ENCODE measurements around the gene MAPK12. TPM values are rescaled to one million over a fixed set of nuclear protein-coding genes. Genes with fewer than 3 reads are reported as not detected.
A peak's percentile ranks its signal among the peaks of the same experiment; 100 is the strongest.
"Not testable (repeated sequence)": the region's sequence is repeated elsewhere in the genome, so short reads cannot be mapped to it uniquely, and the experiment has no call there.

Gene MAPK12
- polyA plus RNA-seq, 4 donors, result 0.45 to 7.1 (median 3.6) TPM

GRCh38 chr22:50274771-50275170 is 13.3 kb upstream of the MAPK12 start:
- Histone ChIP-seq H3K27ac (ENCODE audit: low read depth in 1 of 3, low read length in 2 of 3) (no peak overlapping the region), H3K27me3 (ENCODE audit: control insufficient read depth in 3 of 3, insufficient read depth in 3 of 3, low read length in 3 of 3) (peaks cover 0 to 14% (median 0%) of the 10 kb centered on the region in 3 donors), H3K4me1 (ENCODE audit: control insufficient read depth in 3 of 3, insufficient read depth in 2 of 3, low read depth in 1 of 3, low read length in 2 of 3) (peaks cover 2 to 13% (median 5%) of the 10 kb centered on the region in 3 donors), H3K9me3 (ENCODE audit: control insufficient read depth in 2 of 2, insufficient read depth in 1 of 2, low read depth in 1 of 2, low read length in 1 of 2) (no peaks in the 10 kb centered on the region), H3K36me3 (ENCODE audit: control insufficient read depth in 3 of 3, insufficient read depth in 2 of 3, low read depth in 1 of 3, low read length in 3 of 3) (peaks cover 12 to 61% (median 22%) of the 10 kb centered on the region in 3 donors), H3K4me3 (ENCODE audit: low read depth in 1 of 3, low read length in 3 of 3) (no peak overlapping the region)
- FAIRE-seq (no peak), DNase-seq (no peak)
- WGBS, 3 donors, result 63 to 70% (median 66%) methylated on average over 7 of the region's 7 CpGs

DNA sequence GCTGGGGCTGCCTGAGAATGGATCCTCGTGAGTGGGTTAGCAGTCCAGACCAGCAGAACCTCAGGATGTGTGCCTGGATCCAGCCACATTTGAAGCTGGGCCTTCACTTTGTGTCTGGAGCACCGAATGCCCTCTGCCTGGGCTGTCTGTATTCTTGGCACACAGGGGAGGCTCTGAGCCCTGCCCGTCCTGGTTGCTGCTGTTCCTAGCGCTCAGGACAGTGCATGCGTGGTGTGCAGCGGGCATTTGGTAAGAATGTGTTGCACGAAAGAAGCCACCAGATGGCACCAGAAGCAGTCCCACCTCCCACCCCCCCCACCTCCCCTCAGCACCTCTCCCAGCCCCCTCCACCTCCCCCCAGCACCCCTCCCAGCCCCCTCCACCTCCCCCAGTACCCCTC is 12.8 kb upstream of the MAPK12 start:
- no peaks in the 10 kb centered on the region for H3K9me3 ChIP-seq (ENCODE audit: control insufficient read depth in 2 of 2, insufficient read depth in 1 of 2, low read depth in 1 of 2, low read length in 1 of 2)
- H3K27me3 ChIP-seq (ENCODE audit: control insufficient read depth in 3 of 3, insufficient read depth in 3 of 3, low read length in 3 of 3), result peaks cover 0 to 18% (median 0%) of the 10 kb centered on the region in 3 donors
- FAIRE-seq (no peak), DNase-seq (peak; percentile 53 to 66)
- no peak overlapping the region for H3K27ac ChIP-seq (ENCODE audit: low read depth in 1 of 3, low read length in 2 of 3)
- H3K36me3 ChIP-seq (ENCODE audit: control insufficient read depth in 3 of 3, insufficient read depth in 2 of 3, low read depth in 1 of 3, low read length in 3 of 3), result peaks cover 12 to 57% (median 22%) of the 10 kb centered on the region in 3 donors
- WGBS, 3 donors, result 17 to 26% (median 20%) methylated on average over 6 to 7 of the region's 7 CpGs
- no peak overlapping the region for H3K4me3 ChIP-seq (ENCODE audit: low read depth in 1 of 3, low read length in 3 of 3)
- peaks cover 2 to 17% (median 8%) of the 10 kb centered on the region in 3 donors for H3K4me1 ChIP-seq (ENCODE audit: control insufficient read depth in 3 of 3, insufficient read depth in 2 of 3, low read depth in 1 of 3, low read length in 2 of 3)

- peaks cover 0 to 23% (median 0%) of the 10 kb centered on the region in 3 donors for H3K27me3 ChIP-seq (ENCODE audit: control insufficient read depth in 3 of 3, insufficient read depth in 3 of 3, low read length in 3 of 3)
- not testable (repeated sequence) for H3K4me3 ChIP-seq (ENCODE audit: low read depth in 1 of 3, low read length in 3 of 3); DNase-seq; H3K27ac ChIP-seq (ENCODE audit: low read depth in 1 of 3, low read length in 2 of 3); H3K9me3 ChIP-seq (ENCODE audit: control insufficient read depth in 2 of 2, insufficient read depth in 1 of 2, low read depth in 1 of 2, low read length in 1 of 2); FAIRE-seq
- WGBS, 3 donors, result 80 to 85% (median 83%) methylated on average over 9 to 10 of the region's 10 CpGs
- H3K4me1 ChIP-seq (ENCODE audit: control insufficient read depth in 3 of 3, insufficient read depth in 2 of 3, low read depth in 1 of 3, low read length in 2 of 3), result peaks cover 2 to 17% (median 8%) of the 10 kb centered on the region in 3 donors
- peaks cover 12 to 51% (median 16%) of the 10 kb centered on the region in 3 donors for H3K36me3 ChIP-seq (ENCODE audit: control insufficient read depth in 3 of 3, insufficient read depth in 2 of 3, low read depth in 1 of 3, low read length in 3 of 3)
Observed at GRCh38 chr22:50273781-50274180, 12.3 kb upstream of the MAPK12 start.

DNA sequence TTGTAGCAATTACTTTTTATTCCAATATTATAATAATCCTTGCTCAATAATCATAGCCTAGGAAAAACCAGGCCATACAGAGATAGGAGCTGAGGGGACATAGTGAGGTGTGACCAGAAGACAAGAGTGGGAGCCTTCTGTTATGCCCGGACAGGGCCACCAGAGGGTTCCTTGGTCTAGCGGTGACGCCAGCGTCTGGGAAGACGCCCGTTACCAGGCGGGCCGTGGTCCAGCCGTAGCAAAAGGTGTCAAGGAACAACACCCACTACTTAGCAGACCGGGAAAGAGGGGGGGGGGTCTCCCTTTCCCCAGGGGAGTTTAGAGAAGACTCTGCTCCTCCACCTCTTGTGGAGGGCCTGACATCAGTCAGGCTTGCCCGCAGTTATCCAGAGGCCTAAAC is 11.9 kb upstream of the MAPK12 start:
- H3K4me3 ChIP-seq (ENCODE audit: low read depth in 1 of 3, low read length in 3 of 3); DNase-seq; H3K27ac ChIP-seq (ENCODE audit: low read depth in 1 of 3, low read length in 2 of 3); FAIRE-seq; H3K9me3 ChIP-seq (ENCODE audit: control insufficient read depth in 2 of 2, insufficient read depth in 1 of 2, low read depth in 1 of 2, low read length in 1 of 2): not testable (repeated sequence)
- Histone ChIP-seq H3K27me3 (ENCODE audit: control insufficient read depth in 3 of 3, insufficient read depth in 3 of 3, low read length in 3 of 3) (peaks cover 0 to 28% (median 0%) of the 10 kb centered on the region in 3 donors), H3K4me1 (ENCODE audit: control insufficient read depth in 3 of 3, insufficient read depth in 2 of 3, low read depth in 1 of 3, low read length in 2 of 3) (peaks cover 2 to 17% (median 8%) of the 10 kb centered on the region in 3 donors), H3K36me3 (ENCODE audit: control insufficient read depth in 3 of 3, insufficient read depth in 2 of 3, low read depth in 1 of 3, low read length in 3 of 3) (peaks cover 12 to 47% (median 15%) of the 10 kb centered on the region in 3 donors)
- WGBS, 3 donors, result 33 to 60% (median 47%) methylated on average over 10 to 11 of the region's 11 CpGs

DNA sequence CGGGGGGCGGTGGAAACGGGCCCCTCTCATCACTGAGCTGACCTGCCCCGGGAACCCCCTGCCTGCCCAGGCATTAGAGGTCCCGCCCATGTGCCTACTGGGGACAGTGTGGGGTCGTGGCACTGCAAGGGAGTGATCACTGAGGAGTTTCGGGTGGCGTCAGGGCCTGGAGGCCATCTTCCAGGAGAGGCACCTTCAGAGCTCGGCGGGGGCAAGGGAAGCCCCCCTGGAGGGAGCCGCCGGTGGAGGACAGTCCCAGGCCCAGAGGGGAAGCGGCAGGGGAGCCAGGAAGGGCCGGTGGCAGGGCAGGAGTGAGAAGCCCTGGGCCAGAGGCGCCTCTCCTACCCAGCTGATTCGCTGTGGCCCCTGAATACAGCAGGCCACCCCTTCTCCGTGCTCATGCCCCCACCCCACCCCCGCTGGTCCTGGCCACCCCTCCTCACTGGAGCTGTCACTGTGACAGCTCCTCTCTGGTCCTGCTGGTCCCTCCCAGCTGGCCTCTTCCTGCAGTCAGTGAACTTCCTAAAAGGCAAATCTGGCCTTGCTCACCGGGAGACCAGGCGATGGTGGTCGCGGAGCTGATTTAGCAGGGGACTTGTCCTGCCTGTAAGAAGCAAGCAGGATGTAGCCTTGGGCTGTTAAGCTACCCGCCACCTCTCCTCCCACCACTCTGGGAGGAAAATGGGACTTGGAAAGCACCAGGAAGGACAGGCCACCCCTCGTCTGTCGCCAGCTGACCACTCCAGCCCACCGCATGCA is 10.7 kb upstream of the MAPK12 start:
- Histone ChIP-seq H3K9me3 (ENCODE audit: control insufficient read depth in 2 of 2, insufficient read depth in 1 of 2, low read depth in 1 of 2, low read length in 1 of 2) (no peaks in the 10 kb centered on the region), H3K4me1 (ENCODE audit: control insufficient read depth in 3 of 3, insufficient read depth in 2 of 3, low read depth in 1 of 3, low read length in 2 of 3) (peaks cover 2 to 23% (median 8%) of the 10 kb centered on the region in 3 donors), H3K4me3 (ENCODE audit: low read depth in 1 of 3, low read length in 3 of 3) (no peak overlapping the region), H3K27ac (ENCODE audit: low read depth in 1 of 3, low read length in 2 of 3) (no peak overlapping the region), H3K27me3 (ENCODE audit: control insufficient read depth in 3 of 3, insufficient read depth in 3 of 3, low read length in 3 of 3) (peaks cover 0 to 36% (median 0%) of the 10 kb centered on the region in 3 donors), H3K36me3 (ENCODE audit: control insufficient read depth in 3 of 3, insufficient read depth in 2 of 3, low read depth in 1 of 3, low read length in 3 of 3) (peaks cover 5 to 36% (median 11%) of the 10 kb centered on the region in 3 donors)
- 42 to 54% (median 43%) methylated on average over 17 to 26 of the region's 26 CpGs for WGBS, 3 donors
- FAIRE-seq (no peak), DNase-seq (no peak)

GRCh38 chr22:50271519-50271970 is 10.1 kb upstream of the MAPK12 start:
- peaks cover 2 to 24% (median 8%) of the 10 kb centered on the region in 3 donors for H3K4me1 ChIP-seq (ENCODE audit: control insufficient read depth in 3 of 3, insufficient read depth in 2 of 3, low read depth in 1 of 3, low read length in 2 of 3)
- peaks cover 0 to 43% (median 0%) of the 10 kb centered on the region in 3 donors for H3K27me3 ChIP-seq (ENCODE audit: control insufficient read depth in 3 of 3, insufficient read depth in 3 of 3, low read length in 3 of 3)
- FAIRE-seq, result no peak
- peak; percentile 60 to 63 for DNase-seq
- peaks cover 3 to 29% (median 8%) of the 10 kb centered on the region in 3 donors for H3K36me3 ChIP-seq (ENCODE audit: control insufficient read depth in 3 of 3, insufficient read depth in 2 of 3, low read depth in 1 of 3, low read length in 3 of 3)
- H3K4me3 ChIP-seq (ENCODE audit: low read depth in 1 of 3, low read length in 3 of 3), result peak overlapping the region; percentile 8 to 48 (median 36)
- no peaks in the 10 kb centered on the region for H3K9me3 ChIP-seq (ENCODE audit: control insufficient read depth in 2 of 2, insufficient read depth in 1 of 2, low read depth in 1 of 2, low read length in 1 of 2)
- H3K27ac ChIP-seq (ENCODE audit: low read depth in 1 of 3, low read length in 2 of 3), result no peak overlapping the region
- 0 to 1% (median 0%) methylated on average over 8 to 45 of the region's 45 CpGs for WGBS, 3 donors

GRCh38 chr22:50270666-50271394 is 9.3 kb upstream of the MAPK12 start:
- 1 to 4% (median 2%) methylated on average over 53 of the region's 53 CpGs for WGBS, 3 donors
- Histone ChIP-seq H3K4me1 (ENCODE audit: control insufficient read depth in 3 of 3, insufficient read depth in 2 of 3, low read depth in 1 of 3, low read length in 2 of 3) (peaks cover 2 to 24% (median 8%) of the 10 kb centered on the region in 3 donors), H3K36me3 (ENCODE audit: control insufficient read depth in 3 of 3, insufficient read depth in 2 of 3, low read depth in 1 of 3, low read length in 3 of 3) (peaks cover 0 to 22% (median 4%) of the 10 kb centered on the region in 3 donors), H3K27me3 (ENCODE audit: control insufficient read depth in 3 of 3, insufficient read depth in 3 of 3, low read length in 3 of 3) (peaks cover 0 to 50% (median 0%) of the 10 kb centered on the region in 3 donors), H3K4me3 (ENCODE audit: low read depth in 1 of 3, low read length in 3 of 3) (peak overlapping the region; percentile 35 to 53 (median 48)), H3K27ac (ENCODE audit: low read depth in 1 of 3, low read length in 2 of 3) (peak overlapping the region in 1 of 3 donors; percentile 46), H3K9me3 (ENCODE audit: control insufficient read depth in 2 of 2, insufficient read depth in 1 of 2, low read depth in 1 of 2, low read length in 1 of 2) (no peaks in the 10 kb centered on the region)
- DNase-seq (peak; percentile 42 to 84), FAIRE-seq (no peak)
